ENCODE data around the gene ITPR2.

ITPR2 gene

DNA sequence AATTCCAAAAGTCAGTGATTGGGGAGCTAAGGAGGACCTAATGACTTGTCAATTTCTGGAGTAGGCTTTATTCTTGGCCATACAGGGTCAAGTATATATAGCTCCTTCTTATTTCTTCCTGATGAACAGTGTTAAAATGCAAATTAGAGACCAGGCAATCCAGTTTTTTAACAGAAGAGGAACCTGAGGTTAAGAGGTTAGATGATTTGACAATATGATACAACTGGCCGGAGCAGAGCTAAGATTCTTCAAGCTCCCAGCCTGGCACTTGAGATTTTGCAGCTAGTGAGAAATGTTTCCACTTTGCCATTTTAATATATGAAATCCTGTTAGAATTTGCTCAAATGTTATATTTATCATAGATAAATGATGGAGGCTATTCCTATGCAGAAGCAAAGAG is 433.6 kb downstream of the ITPR2 start:
- no peak for TF ChIP-seq Cebpa-rat (IDR thresholded peaks at IDR 0.05)
- no peaks in the 10 kb centered on the region for H4K20me1 ChIP-seq
- H3K9me3 ChIP-seq = no peaks in the 10 kb centered on the region
- H3K4me1 ChIP-seq = no peaks in the 10 kb centered on the region
- H3K36me3 ChIP-seq = 0 out of 2 replicates have a peak, but pooled peaks cover 4% of the 10 kb centered on the region
- no peak overlapping the region for H3K27ac ChIP-seq
- H3K4me3 ChIP-seq = no peak overlapping the region
- no peaks in the 10 kb centered on the region for H3K27me3 ChIP-seq
- no peak overlapping the region for H3K4me2 ChIP-seq
- H3K9ac ChIP-seq = no peak overlapping the region

DNA sequence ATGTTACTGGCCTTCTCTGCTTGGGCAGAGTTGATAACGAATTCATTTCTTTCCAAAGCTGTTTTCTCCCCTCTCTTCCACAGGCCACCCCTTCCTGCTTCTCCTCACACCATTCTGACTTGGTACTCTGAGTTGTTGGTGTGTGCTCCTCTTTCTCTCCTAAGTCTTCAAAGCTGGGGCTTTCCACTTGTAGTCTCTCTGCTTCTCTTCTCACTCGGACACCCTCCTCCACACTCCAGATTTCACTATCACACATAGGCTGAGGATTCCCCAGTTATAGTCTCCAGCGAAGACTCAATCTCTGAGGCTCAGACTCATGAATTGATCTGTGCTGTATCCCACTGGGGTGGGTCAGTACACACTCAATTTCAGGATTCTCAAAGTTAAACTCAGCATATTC is 436.6 kb downstream of the ITPR2 start:
- H3K27me3 ChIP-seq = no peaks in the 10 kb centered on the region
- no peaks in the 10 kb centered on the region for H3K4me1 ChIP-seq
- H3K27ac ChIP-seq = no peak overlapping the region
- 0 out of 2 replicates have a peak, but pooled peaks cover 4% of the 10 kb centered on the region for H3K36me3 ChIP-seq
- H3K9me3 ChIP-seq = no peaks in the 10 kb centered on the region
- no peaks in the 10 kb centered on the region for H4K20me1 ChIP-seq
- TF ChIP-seq Cebpa-rat (IDR thresholded peaks at IDR 0.05) = no peak
- no peak overlapping the region for H3K4me2 ChIP-seq
- H3K9ac ChIP-seq = no peak overlapping the region
- no peak overlapping the region for H3K4me3 ChIP-seq

DNA sequence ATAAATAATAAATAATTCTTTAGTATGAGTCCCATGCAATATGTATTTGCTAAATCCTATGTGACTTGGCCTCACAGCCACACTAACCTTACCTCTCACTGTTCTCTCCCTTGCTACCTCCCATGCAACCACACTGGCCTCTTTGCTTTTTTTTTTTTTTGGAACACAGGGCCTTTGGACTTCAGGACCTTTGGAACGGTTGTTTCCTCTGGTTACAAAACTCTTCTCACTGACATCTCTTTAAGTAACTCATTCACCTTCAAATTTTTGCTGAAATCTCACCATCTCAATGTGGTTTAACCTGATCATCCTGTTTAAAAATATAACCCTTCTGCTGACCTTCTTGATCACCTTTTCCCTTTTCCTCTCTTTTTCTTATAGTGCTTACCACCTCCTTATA is 443.7 kb downstream of the ITPR2 start:
- no peak for TF ChIP-seq Cebpa-rat (IDR thresholded peaks at IDR 0.05)
- Histone ChIP-seq H3K9ac (no peak overlapping the region), H4K20me1 (no peaks in the 10 kb centered on the region), H3K4me3 (no peak overlapping the region), H3K27me3 (no peaks in the 10 kb centered on the region), H3K9me3 (no peaks in the 10 kb centered on the region), H3K36me3 (no peaks in the 10 kb centered on the region), H3K4me2 (no peak overlapping the region), H3K27ac (no peak overlapping the region), H3K4me1 (no peaks in the 10 kb centered on the region)

DNA sequence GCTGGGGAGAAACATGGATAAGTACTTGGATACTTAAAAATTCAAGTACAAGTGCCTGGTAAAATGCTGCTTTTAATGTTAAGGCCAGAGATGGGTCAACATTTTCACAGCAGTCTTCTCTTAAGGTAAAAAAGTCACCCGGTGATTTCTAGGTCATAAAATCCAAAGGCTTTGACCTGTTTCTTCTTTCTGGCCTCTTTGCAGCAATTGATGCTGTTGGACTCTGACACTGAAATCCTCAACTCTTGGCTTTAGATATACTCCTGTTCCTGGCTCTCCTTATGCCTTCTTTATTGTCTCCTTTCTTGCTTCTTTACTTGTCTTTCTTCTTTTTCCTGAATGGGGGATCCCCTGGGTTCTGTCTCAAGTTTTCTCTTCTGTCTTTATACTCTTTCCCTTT is 448.5 kb downstream of the ITPR2 start:
- TF ChIP-seq Cebpa-rat (IDR thresholded peaks at IDR 0.05) = no peak
- no peak overlapping the region for H3K4me3 ChIP-seq
- H3K4me2 ChIP-seq = no peak overlapping the region
- H3K9ac ChIP-seq = no peak overlapping the region
- no peaks in the 10 kb centered on the region for H3K36me3 ChIP-seq
- no peaks in the 10 kb centered on the region for H3K9me3 ChIP-seq
- H3K27me3 ChIP-seq = no peaks in the 10 kb centered on the region
- no peaks in the 10 kb centered on the region for H3K4me1 ChIP-seq
- H4K20me1 ChIP-seq = no peaks in the 10 kb centered on the region
- no peak overlapping the region for H3K27ac ChIP-seq

GRCh38 chr12:26383041-26383440 is 450.0 kb downstream of the ITPR2 start:
- no peaks in the 10 kb centered on the region for H3K36me3 ChIP-seq
- no peak for TF ChIP-seq Cebpa-rat (IDR thresholded peaks at IDR 0.05)
- H3K4me2 ChIP-seq = no peak overlapping the region
- no peaks in the 10 kb centered on the region for H3K9me3 ChIP-seq
- H3K27me3 ChIP-seq = no peaks in the 10 kb centered on the region
- no peak overlapping the region for H3K9ac ChIP-seq
- H3K27ac ChIP-seq = no peak overlapping the region
- H3K4me3 ChIP-seq = no peak overlapping the region
- H4K20me1 ChIP-seq = no peaks in the 10 kb centered on the region
- H3K4me1 ChIP-seq = no peaks in the 10 kb centered on the region

- no peak for TF ChIP-seq Cebpa-rat (IDR thresholded peaks at IDR 0.05)
- Histone ChIP-seq H3K4me2 (no peak overlapping the region), H3K4me1 (no peaks in the 10 kb centered on the region), H3K9ac (no peak overlapping the region), H3K27me3 (no peaks in the 10 kb centered on the region), H4K20me1 (no peaks in the 10 kb centered on the region), H3K4me3 (no peak overlapping the region), H3K36me3 (no peaks in the 10 kb centered on the region), H3K27ac (no peak overlapping the region), H3K9me3 (no peaks in the 10 kb centered on the region)
These were observed 452.1 kb downstream of the ITPR2 start for GRCh38 chr12:26380897-26381296.

DNA sequence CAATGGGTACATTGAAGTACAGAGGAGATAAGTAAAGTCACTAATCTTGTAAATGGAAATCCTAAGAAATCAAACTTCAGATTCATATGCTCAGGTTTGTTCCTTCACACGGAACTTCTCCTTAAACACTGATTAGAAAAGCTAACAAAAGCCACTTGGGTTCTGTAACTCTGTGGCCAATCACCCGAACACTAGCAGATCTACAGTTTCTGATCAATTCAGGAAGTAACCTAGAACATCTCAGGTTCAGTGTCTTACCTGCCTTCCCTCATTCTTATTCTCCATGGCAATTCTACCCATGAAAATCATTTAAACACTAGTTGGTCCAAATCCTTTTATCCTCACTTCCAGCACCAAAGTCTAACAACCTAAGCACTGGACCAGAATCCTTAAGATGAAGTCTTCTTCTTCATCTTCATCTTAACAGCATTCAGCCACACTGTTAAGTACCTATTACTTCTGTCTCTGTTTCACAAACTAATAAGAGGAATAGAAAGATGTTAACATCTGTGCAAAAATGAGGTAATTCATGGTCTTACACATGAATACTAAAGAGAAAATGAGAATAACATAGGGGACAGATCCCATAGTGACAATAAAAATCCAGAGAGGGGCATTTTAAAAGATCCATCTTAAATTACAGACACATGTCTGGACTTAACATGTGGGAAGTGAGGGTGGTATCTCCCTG is 453.1 kb downstream of the ITPR2 start:
- no peaks in the 10 kb centered on the region for H3K36me3 ChIP-seq
- H4K20me1 ChIP-seq = no peaks in the 10 kb centered on the region
- TF ChIP-seq Cebpa-rat (IDR thresholded peaks at IDR 0.05) = no peak
- H3K27me3 ChIP-seq = no peaks in the 10 kb centered on the region
- H3K9me3 ChIP-seq = no peaks in the 10 kb centered on the region
- H3K27ac ChIP-seq = no peak overlapping the region
- H3K4me3 ChIP-seq = no peak overlapping the region
- H3K9ac ChIP-seq = no peak overlapping the region
- H3K4me1 ChIP-seq = no peaks in the 10 kb centered on the region
- no peak overlapping the region for H3K4me2 ChIP-seq

DNA sequence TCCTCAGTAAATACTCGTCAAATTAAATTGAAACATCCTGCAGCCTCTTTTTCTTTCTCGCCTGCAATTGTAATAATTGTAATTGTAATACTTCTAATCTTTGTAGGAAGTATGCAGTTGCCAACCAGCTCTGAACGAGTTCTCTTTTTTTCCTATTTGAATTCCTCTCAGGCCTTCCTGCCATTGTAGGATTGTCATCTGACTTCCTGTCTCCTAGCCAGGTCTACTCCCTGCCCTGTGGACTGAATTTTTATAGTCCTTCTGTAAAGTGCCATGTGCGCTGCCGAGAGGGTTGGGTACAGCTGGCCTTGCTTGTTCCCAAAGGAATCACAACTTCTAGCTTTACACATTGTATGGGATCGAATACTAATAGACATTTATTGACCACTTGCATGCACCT is 454.3 kb downstream of the ITPR2 start:
- no peaks in the 10 kb centered on the region for H3K27me3 ChIP-seq
- no peaks in the 10 kb centered on the region for H3K36me3 ChIP-seq
- no peak for TF ChIP-seq Cebpa-rat (IDR thresholded peaks at IDR 0.05)
- no peak overlapping the region for H3K27ac ChIP-seq
- H3K9ac ChIP-seq = no peak overlapping the region
- no peaks in the 10 kb centered on the region for H3K4me1 ChIP-seq
- no peak overlapping the region for H3K4me3 ChIP-seq
- no peak overlapping the region for H3K4me2 ChIP-seq
- no peaks in the 10 kb centered on the region for H4K20me1 ChIP-seq
- H3K9me3 ChIP-seq = no peaks in the 10 kb centered on the region

DNA sequence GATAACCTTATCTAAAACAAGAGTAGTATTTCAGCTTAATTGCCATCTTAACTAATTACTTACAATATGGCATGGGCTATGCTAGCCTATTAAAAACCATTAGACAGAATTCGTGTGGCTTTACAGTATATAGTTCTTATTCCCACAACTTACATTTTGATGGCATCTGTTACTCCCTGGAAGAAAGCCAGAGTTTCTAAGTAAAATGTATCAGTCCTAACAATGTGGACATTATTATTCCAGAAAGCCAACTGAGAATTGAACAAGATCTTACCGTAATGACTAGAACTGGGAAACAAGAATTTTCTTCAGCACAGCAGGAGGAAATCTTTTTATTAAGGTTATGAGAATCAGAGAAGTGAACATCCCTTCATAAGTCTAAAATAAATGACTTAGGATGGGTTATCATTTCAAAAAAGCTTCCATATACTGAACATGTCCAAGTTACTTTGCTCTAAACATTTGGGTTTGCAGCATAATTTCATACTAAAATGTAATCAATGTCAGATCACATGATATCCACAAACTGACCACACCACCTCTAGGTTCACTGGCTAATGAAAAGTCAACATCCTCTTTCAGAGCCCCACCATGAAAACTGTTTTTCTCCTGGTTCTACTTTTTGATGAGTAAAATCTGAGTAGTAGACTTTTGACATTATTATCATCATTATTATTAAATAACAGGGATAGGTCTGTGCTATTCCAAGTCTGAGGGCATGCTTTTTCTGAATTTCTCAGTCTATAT is 457.9 kb downstream of the ITPR2 start:
- Histone ChIP-seq H3K27me3 (no peaks in the 10 kb centered on the region), H3K9me3 (no peaks in the 10 kb centered on the region), H3K27ac (no peak overlapping the region), H4K20me1 (no peaks in the 10 kb centered on the region), H3K9ac (no peak overlapping the region), H3K4me3 (no peak overlapping the region), H3K4me1 (no peaks in the 10 kb centered on the region), H3K36me3 (no peaks in the 10 kb centered on the region), H3K4me2 (no peak overlapping the region)
- TF ChIP-seq Cebpa-rat (IDR thresholded peaks at IDR 0.05) = no peak

GRCh38 chr12:26373606-26374495 is 459.1 kb downstream of the ITPR2 start:
- Histone ChIP-seq H3K36me3 (no peaks in the 10 kb centered on the region), H4K20me1 (no peaks in the 10 kb centered on the region), H3K9me3 (no peaks in the 10 kb centered on the region), H3K4me3 (no peak overlapping the region), H3K9ac (no peak overlapping the region), H3K4me1 (no peaks in the 10 kb centered on the region), H3K27ac (no peak overlapping the region), H3K27me3 (no peaks in the 10 kb centered on the region), H3K4me2 (no peak overlapping the region)
- TF ChIP-seq Cebpa-rat (IDR thresholded peaks at IDR 0.05) = no peak

Data from BLaER1 (cell line).